T-cell (primary cell): ENCODE measurements around the gene XXYLT1. TPM values are rescaled to one million over a fixed set of nuclear protein-coding genes. Genes with fewer than 3 reads are reported as not detected.
A peak's percentile ranks its signal among the peaks of the same experiment; 100 is the strongest.

Experiments
- ATAC-seq, 4 experiments: fragments of 200-7000 bp in 3 of 4; fragments of 150-1000 bp in 1 of 4; cut with Tn5 transposase; replicated peaks in 1 of 4; 1 replicate in 3 of 4; 2 replicates in 1 of 4; pipeline ENCODE4 v1.10.0; 2021; ENCODE audit warnings: moderate library complexity in 3 of 4, mild to moderate bottlenecking in 2 of 4, moderate number of reproducible peaks in 1 of 4
- CTCF ChIA-PET, 2 donors: fragments of 300-600 bp; sonication (Branson Sonifier 250); formaldehyde crosslinking; loops; one replicate each; lab custom pipeline; 2022; ENCODE audit warnings: antibody characterized with exemption in 2 of 2; lab: Charles Lee
- POLR2A ChIA-PET, 2 donors: fragments of 300-600 bp; sonication (Branson Sonifier 250); formaldehyde crosslinking; loops; one replicate each; lab custom pipeline; 2022; ENCODE audit warnings: antibody characterized with exemption in 2 of 2; lab: Charles Lee
- DNase-seq, 35 experiments: peaks; one replicate each; pipeline versions ENCODE4 v3.0.0 to v3.0.0-alpha.2; 2013 to 2023
- H3K27ac ChIP-seq: one replicate; pipeline ENCODE4 v1.5.1; 2013; ENCODE audit warnings: low read length
- H3K27me3 ChIP-seq, 2 experiments: replicated peaks in 1 of 2; 1 replicate in 1 of 2; 2 replicates in 1 of 2; pipeline versions ENCODE4 v1.6.1 to v1.7.0; 2013; ENCODE audit warnings: low read length in 1 of 2, mixed read lengths in 1 of 2; ENCODE audit not compliant: control insufficient read depth in 2 of 2, insufficient read depth in 2 of 2; ENCODE audit errors: extremely low read depth in 1 of 2
- H3K36me3 ChIP-seq, 2 donors: 1 replicate in 1 of 2; 2 replicates in 1 of 2; pipeline versions ENCODE4 v1.6.1 to v1.7.0; 2013; ENCODE audit warnings: low read length in 1 of 2; ENCODE audit not compliant: control insufficient read depth in 2 of 2, insufficient read depth in 1 of 2; ENCODE audit errors: extremely low read depth in 1 of 2
- H3K4me1 ChIP-seq, 2 experiments: 1 replicate in 1 of 2; 2 replicates in 1 of 2; pipeline versions ENCODE4 v1.6.1 to v1.7.0; 2013; ENCODE audit warnings: low read length in 2 of 2, mixed read lengths in 1 of 2; ENCODE audit not compliant: insufficient read depth in 2 of 2, control insufficient read depth in 1 of 2; ENCODE audit errors: extremely low read depth in 1 of 2
- H3K4me3 ChIP-seq, 2 donors: 1 replicate in 1 of 2; 2 replicates in 1 of 2; pipeline versions ENCODE4 v1.5.1 to v1.7.0; 2013; ENCODE audit warnings: mild to moderate bottlenecking in 2 of 2, low read length in 1 of 2, moderate library complexity in 1 of 2; ENCODE audit not compliant: control insufficient read depth in 1 of 2; ENCODE audit errors: extremely low read depth in 1 of 2
- H3K9me3 ChIP-seq: 2 replicates; pipeline ENCODE4 v1.7.0; 2013
- H3K27ac Mint-ChIP-seq, 2 donors: one replicate each; pipeline ENCODE4 v1.8.0; 2020 to 2021; ENCODE audit warnings: mild to moderate bottlenecking in 2 of 2, mixed read lengths in 2 of 2
- H3K27me3 Mint-ChIP-seq, 2 donors: one replicate each; pipeline ENCODE4 v1.8.0; 2021 to 2022; ENCODE audit warnings: mixed read lengths in 2 of 2
- H3K36me3 Mint-ChIP-seq: one replicate; pipeline ENCODE4 v1.8.0; 2021; ENCODE audit warnings: mixed read lengths
- H3K4me1 Mint-ChIP-seq, 3 donors: one replicate each; pipeline ENCODE4 v1.8.0; 2020 to 2022; ENCODE audit warnings: mixed read lengths in 3 of 3, mild to moderate bottlenecking in 1 of 3
- H3K4me3 Mint-ChIP-seq, 3 donors: one replicate each; pipeline ENCODE4 v1.8.0; 2020 to 2022; ENCODE audit warnings: mild to moderate bottlenecking in 3 of 3, mixed read lengths in 3 of 3, moderate library complexity in 3 of 3
- H3K9me3 Mint-ChIP-seq, 3 donors: one replicate each; pipeline ENCODE4 v1.8.0; 2020 to 2022; ENCODE audit warnings: mixed read lengths in 3 of 3
- WGBS: methylation state at CpG from one replicate; pipeline ENCODE4 v1.1.5; 2013; ENCODE audit warnings: missing lambda C conversion rate; ENCODE audit not compliant: insufficient coverage; 5-methylcytosine and 5-hydroxymethylcytosine counted together
- total RNA-seq, 35 experiments: library from RNA in 6 of 35; stranded (reverse) in 6 of 35; fragments of 120-200 nt in 1 of 35; gene quantifications; one replicate each; pipeline versions ENCODE4 v1.2.1 to v1.2.4 and lab custom pipeline; 2013 to 2026

XXYLT1 gene
- total RNA-seq, 5 donors from 2014 or later (not counting 1 experiment from before 2014, with no cell fraction given): 4.6 to 9.1 (median 5.7) TPM

DNA sequence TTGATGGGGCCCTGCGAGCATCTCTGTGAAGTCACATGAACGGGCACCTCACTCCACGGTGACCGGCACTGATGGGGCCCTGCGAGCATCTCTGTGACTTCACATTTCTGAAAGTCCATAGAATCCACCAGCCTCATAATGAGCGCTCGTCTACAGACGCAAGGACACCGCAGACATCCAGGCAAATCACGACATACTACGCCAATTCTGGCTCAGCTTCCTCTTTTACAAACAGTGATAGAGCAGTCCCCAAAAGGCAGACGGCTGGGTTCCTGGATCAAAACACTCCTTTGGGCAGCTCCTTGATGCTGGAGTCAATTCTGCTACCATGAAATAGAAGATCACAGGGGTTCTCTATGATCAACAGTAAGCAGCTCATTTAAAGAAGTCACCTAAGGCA is 125.4 kb downstream of the XXYLT1 start:
- Mint-ChIP-seq H3K4me1 (peaks cover 27 to 36% (median 34%) of the 10 kb centered on the region in 3 donors), H3K4me3 (no peak overlapping the region), H3K9me3 (peaks cover 10 to 17% (median 11%) of the 10 kb centered on the region in 3 donors), H3K36me3 (peaks cover 23% of the 10 kb centered on the region), H3K27ac (no peak overlapping the region), H3K27me3 (peaks cover 0 to 4% of the 10 kb centered on the region in 2 donors)
- Histone ChIP-seq H3K27me3 (no peaks in the 10 kb centered on the region), H3K36me3 (peaks cover 0 to 5% of the 10 kb centered on the region in 2 donors), H3K4me3 (no peak overlapping the region), H3K27ac (no peak overlapping the region), H3K9me3 (no peaks in the 10 kb centered on the region), H3K4me1 (peaks cover 8 to 16% of the 10 kb centered on the region in 2 experiments)
- WGBS: 97% methylated on average over 12 of the region's 12 CpGs
- no peak for ATAC-seq
- DNase-seq: no peak
- ChIA-PET CTCF (no interaction called here), POLR2A (interaction anchor here in 1 of 2 donors (0.6 to 0.7 kb wide), 2 partner anchors 26 to 638 kb away, joined by 5 to 7 read pairs; no protein-coding TSS in a partner anchor)

DNA sequence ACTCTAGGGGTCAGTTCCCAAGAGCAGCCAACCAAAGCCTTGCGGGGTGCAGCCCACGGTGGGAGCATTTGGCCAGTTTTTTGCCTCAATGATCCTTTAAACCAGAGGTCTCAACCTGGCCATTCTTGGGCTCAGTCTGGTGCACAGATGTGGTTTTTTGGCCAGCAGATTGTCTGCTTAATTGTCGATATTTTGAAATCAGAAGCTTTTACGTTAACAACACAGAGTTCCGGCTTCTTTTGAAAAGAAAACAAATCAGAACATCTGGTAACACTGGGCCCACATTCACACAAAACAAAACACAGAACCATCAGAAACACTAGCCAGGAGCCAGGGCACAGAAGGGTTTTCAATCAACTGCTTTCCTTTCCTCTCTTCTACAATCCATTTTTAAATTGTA is 127.7 kb downstream of the XXYLT1 start:
- Histone ChIP-seq H3K9me3 (no peaks in the 10 kb centered on the region), H3K4me1 (peaks cover 0 to 8% of the 10 kb centered on the region in 2 experiments), H3K36me3 (peaks cover 0 to 5% of the 10 kb centered on the region in 2 donors), H3K27ac (no peak overlapping the region), H3K4me3 (no peak overlapping the region), H3K27me3 (no peaks in the 10 kb centered on the region)
- CTCF ChIA-PET: no interaction called here
- H3K36me3 Mint-ChIP-seq: peaks cover 27% of the 10 kb centered on the region
- no peak overlapping the region for H3K4me3 Mint-ChIP-seq
- POLR2A ChIA-PET: no interaction called here
- no peaks in the 10 kb centered on the region for H3K27me3 Mint-ChIP-seq
- WGBS: 100% methylated on average over 5 of the region's 5 CpGs
- no peak for DNase-seq
- no peak overlapping the region for H3K27ac Mint-ChIP-seq
- ATAC-seq: no peak
- peaks cover 8 to 13% (median 13%) of the 10 kb centered on the region in 3 donors for H3K4me1 Mint-ChIP-seq
- H3K9me3 Mint-ChIP-seq: peaks cover 14 to 21% (median 14%) of the 10 kb centered on the region in 3 donors

DNA sequence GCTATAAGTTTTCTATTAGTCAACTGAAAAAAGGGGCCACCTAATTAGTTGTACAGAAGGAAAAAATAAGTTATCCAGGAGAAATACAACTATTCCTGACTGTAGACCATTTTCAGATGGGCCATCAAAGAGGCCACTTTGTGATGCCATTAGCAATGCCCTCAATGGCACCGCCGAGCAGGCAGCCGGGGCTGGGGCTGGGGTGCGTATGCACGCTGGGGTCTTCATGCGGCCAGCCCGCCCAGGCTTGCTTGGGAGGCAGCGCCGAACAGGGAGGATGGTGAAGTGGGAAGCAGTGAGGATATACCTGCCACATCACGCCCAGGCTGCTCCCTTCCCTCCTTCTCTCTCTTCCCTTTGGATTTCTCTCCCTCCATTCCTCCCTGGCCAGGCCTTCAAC is 128.4 kb downstream of the XXYLT1 start:
- Histone ChIP-seq H3K27ac (no peak overlapping the region), H3K4me3 (no peak overlapping the region), H3K27me3 (no peaks in the 10 kb centered on the region), H3K4me1 (peaks cover 0 to 2% of the 10 kb centered on the region in 2 experiments), H3K9me3 (no peaks in the 10 kb centered on the region), H3K36me3 (peaks cover 0 to 5% of the 10 kb centered on the region in 2 donors)
- Mint-ChIP-seq H3K36me3 (peaks cover 27% of the 10 kb centered on the region), H3K4me3 (no peak overlapping the region), H3K27me3 (no peaks in the 10 kb centered on the region), H3K27ac (no peak overlapping the region), H3K4me1 (peaks cover under 1 to 6% (median 6%) of the 10 kb centered on the region in 3 donors), H3K9me3 (peaks cover 14 to 21% (median 14%) of the 10 kb centered on the region in 3 donors)
- WGBS: no CpG with 5 or more reads among the region's 10 CpGs
- ATAC-seq (no peak), DNase-seq (no peak)
- POLR2A ChIA-PET: interaction anchor here in 1 of 2 donors (0.6 kb wide), 1 partner anchor 368 kb away, joined by 4 read pairs; no protein-coding TSS in a partner anchor
- CTCF ChIA-PET: interaction anchor here in 1 of 2 donors (0.6 kb wide), 1 partner anchor 963 kb away, joined by 4 read pairs; no protein-coding TSS in a partner anchor

DNA sequence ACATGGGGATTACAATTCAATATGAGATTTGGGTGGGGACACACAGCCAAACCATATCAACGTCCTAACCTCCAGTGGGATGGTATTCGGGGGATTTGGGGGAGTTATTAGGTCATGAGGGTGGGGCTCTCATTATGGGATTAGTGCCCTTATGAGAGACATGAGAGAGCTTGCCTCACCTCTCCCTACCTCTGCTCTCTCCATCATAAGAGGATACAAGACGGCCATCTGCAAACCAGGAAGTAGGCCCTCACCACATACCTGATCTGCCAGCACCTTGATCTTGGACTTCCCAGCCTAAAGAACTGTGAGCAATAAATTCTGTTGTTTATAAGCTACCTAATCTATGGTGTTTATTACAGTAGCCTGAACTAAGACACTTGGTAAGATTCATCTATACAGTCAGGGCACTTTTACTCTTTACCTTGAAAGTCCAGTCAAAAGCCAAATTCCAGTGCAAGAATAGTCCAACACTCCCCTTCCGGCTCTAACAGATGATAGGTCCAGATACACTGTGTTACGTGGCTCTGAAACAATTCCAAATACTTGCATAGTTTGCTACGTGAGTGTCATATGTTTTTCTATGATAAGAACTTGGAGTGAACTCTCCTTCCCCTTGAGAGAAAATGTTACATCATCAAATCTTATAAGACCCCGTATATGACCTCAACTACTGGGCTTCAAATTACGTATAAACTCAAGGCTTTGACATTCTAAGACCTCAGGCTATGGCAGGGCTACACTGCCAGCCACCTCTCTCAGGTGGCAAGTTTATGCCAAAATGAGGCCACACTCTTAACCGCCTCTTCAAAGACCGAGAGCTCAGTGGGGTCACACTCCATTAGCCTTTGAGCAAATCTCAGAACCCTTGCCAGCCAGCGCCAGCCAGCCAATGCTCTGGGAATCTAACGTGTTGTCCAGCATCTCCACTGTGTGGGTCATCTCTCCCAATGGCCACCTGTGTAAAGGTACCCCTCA is 129.9 kb downstream of the XXYLT1 start:
- POLR2A ChIA-PET: no interaction called here
- CTCF ChIA-PET: no interaction called here
- ATAC-seq (no peak), DNase-seq (no peak)
- Mint-ChIP-seq H3K4me1 (peaks cover 0 to 2% (median 0%) of the 10 kb centered on the region in 3 donors), H3K27ac (no peak overlapping the region), H3K27me3 (no peaks in the 10 kb centered on the region), H3K36me3 (peaks cover 27% of the 10 kb centered on the region), H3K9me3 (peaks cover 14 to 21% (median 14%) of the 10 kb centered on the region in 3 donors), H3K4me3 (no peak overlapping the region)
- Histone ChIP-seq H3K4me1 (no peaks in the 10 kb centered on the region), H3K27ac (no peak overlapping the region), H3K4me3 (no peak overlapping the region), H3K36me3 (peaks cover 0 to 5% of the 10 kb centered on the region in 2 donors), H3K27me3 (no peaks in the 10 kb centered on the region), H3K9me3 (no peaks in the 10 kb centered on the region)
- WGBS: 98% methylated on average over 7 of the region's 12 CpGs

DNA sequence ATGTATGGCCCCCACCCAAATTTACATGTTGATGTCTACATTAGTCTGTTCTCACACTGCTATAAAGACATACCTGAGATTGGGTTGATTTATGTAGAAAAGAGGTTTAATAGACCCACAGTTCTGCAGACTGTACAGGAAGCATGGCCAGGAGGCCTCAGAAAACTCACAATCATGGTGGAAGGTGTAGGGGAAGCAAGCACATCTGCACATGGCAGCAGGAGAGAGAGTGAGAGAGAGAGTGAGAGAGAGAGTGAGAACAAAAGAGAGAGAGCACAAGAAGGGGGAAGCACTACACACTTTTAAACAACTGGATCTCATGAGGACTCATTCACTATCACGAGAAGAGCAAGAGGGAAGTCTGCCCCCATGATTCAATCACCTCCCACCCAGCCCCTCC is 130.5 kb downstream of the XXYLT1 start:
- no CpG with 5 or more reads among the region's 1 CpG for WGBS
- no peaks in the 10 kb centered on the region for H3K27me3 ChIP-seq
- ATAC-seq (no peak), DNase-seq (no peak)
- H3K27ac ChIP-seq: no peak overlapping the region
- peaks cover 0 to 2% (median 0%) of the 10 kb centered on the region in 3 donors for H3K4me1 Mint-ChIP-seq
- peaks cover 31% of the 10 kb centered on the region for H3K36me3 Mint-ChIP-seq
- no peak overlapping the region for H3K4me3 Mint-ChIP-seq
- no peaks in the 10 kb centered on the region for H3K4me1 ChIP-seq
- peaks cover 0 to 5% of the 10 kb centered on the region in 2 donors for H3K36me3 ChIP-seq
- H3K9me3 ChIP-seq: no peaks in the 10 kb centered on the region
- no peak overlapping the region for H3K4me3 ChIP-seq
- peaks cover 14 to 21% (median 14%) of the 10 kb centered on the region in 3 donors for H3K9me3 Mint-ChIP-seq
- no peaks in the 10 kb centered on the region for H3K27me3 Mint-ChIP-seq
- H3K27ac Mint-ChIP-seq: no peak overlapping the region
- ChIA-PET CTCF (no interaction called here), POLR2A (no interaction called here)

DNA sequence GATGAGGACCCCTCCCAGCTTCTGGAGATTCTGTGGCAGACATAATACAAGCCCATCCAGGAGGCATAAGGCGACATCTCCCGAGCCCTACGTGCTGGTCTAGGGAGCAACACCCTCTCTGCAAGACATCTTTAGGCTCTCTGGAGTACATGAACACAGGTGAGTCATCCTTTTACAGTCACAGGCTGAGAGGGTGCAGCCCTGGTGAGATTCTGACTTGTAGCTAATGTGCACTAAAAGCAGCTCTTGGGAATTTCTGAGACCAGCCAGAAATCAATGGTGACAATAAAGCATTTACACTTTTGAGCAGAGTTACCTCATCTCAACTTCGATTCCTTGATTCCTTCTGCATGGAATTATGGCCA is 131.1 kb downstream of the XXYLT1 start:
- ChIA-PET POLR2A (no interaction called here), CTCF (no interaction called here)
- Mint-ChIP-seq H3K36me3 (peaks cover 31% of the 10 kb centered on the region), H3K9me3 (peaks cover 14 to 21% (median 14%) of the 10 kb centered on the region in 3 donors), H3K4me1 (peaks cover 0 to 2% (median 0%) of the 10 kb centered on the region in 3 donors), H3K27ac (no peak overlapping the region), H3K4me3 (no peak overlapping the region), H3K27me3 (no peaks in the 10 kb centered on the region)
- ATAC-seq (no peak), DNase-seq (no peak)
- Histone ChIP-seq H3K27me3 (no peaks in the 10 kb centered on the region), H3K36me3 (peaks cover 0 to 5% of the 10 kb centered on the region in 2 donors), H3K27ac (peak overlapping the region; percentile 77), H3K9me3 (no peaks in the 10 kb centered on the region), H3K4me1 (no peaks in the 10 kb centered on the region), H3K4me3 (no peak overlapping the region)
- WGBS: 92% methylated on average over 4 of the region's 4 CpGs
